Measurements from ENCODE around the gene NSUN2.

Gene NSUN2

GRCh38 chr5:6586647-6587042 is 46.2 kb downstream of the NSUN2 start:
- no peak overlapping the region for H3K27ac ChIP-seq (ENCODE audit: low read depth in 2 of 2, low read length in 2 of 2)
- H3K4me1 ChIP-seq (ENCODE audit: control insufficient read depth in 2 of 2, insufficient read depth in 2 of 2, low read length in 2 of 2), result peaks cover 0 to 2% of the 10 kb centered on the region in 2 donors
- H3K4me3 ChIP-seq (ENCODE audit: low read length in 2 of 2), result no peak overlapping the region
- H3K27me3 ChIP-seq (ENCODE audit: control insufficient read depth in 2 of 2, insufficient read depth in 2 of 2, low read length in 2 of 2), result peaks cover 20 to 28% of the 10 kb centered on the region in 2 donors
- no peak overlapping the region for H3K9ac ChIP-seq (ENCODE audit: low read depth in 1 of 2, low read length in 2 of 2)
- no peaks in the 10 kb centered on the region for H3K9me3 ChIP-seq (ENCODE audit: control insufficient read depth in 2 of 2, low read length in 2 of 2)
- H3K36me3 ChIP-seq (ENCODE audit: control insufficient read depth in 2 of 2, insufficient read depth in 2 of 2, low read length in 2 of 2), result no peaks in the 10 kb centered on the region

- Histone ChIP-seq H3K9ac (ENCODE audit: low read depth in 1 of 2, low read length in 2 of 2) (no peak overlapping the region), H3K27ac (ENCODE audit: low read depth in 2 of 2, low read length in 2 of 2) (no peak overlapping the region), H3K36me3 (ENCODE audit: control insufficient read depth in 2 of 2, insufficient read depth in 2 of 2, low read length in 2 of 2) (no peaks in the 10 kb centered on the region), H3K27me3 (ENCODE audit: control insufficient read depth in 2 of 2, insufficient read depth in 2 of 2, low read length in 2 of 2) (peaks cover 21 to 34% of the 10 kb centered on the region in 2 donors), H3K4me3 (ENCODE audit: low read length in 2 of 2) (no peak overlapping the region), H3K4me1 (ENCODE audit: control insufficient read depth in 2 of 2, insufficient read depth in 2 of 2, low read length in 2 of 2) (peaks cover 0 to 2% of the 10 kb centered on the region in 2 donors), H3K9me3 (ENCODE audit: control insufficient read depth in 2 of 2, low read length in 2 of 2) (no peaks in the 10 kb centered on the region)
Observed at GRCh38 chr5:6585939-6586646, 46.8 kb downstream of the NSUN2 start.

- H3K27ac ChIP-seq (ENCODE audit: low read depth in 2 of 2, low read length in 2 of 2), result no peak overlapping the region
- no peak overlapping the region for H3K4me3 ChIP-seq (ENCODE audit: low read length in 2 of 2)
- H3K36me3 ChIP-seq (ENCODE audit: control insufficient read depth in 2 of 2, insufficient read depth in 2 of 2, low read length in 2 of 2), result no peaks in the 10 kb centered on the region
- H3K27me3 ChIP-seq (ENCODE audit: control insufficient read depth in 2 of 2, insufficient read depth in 2 of 2, low read length in 2 of 2), result peaks cover 22 to 37% of the 10 kb centered on the region in 2 donors
- no peak overlapping the region for H3K9ac ChIP-seq (ENCODE audit: low read depth in 1 of 2, low read length in 2 of 2)
- no peaks in the 10 kb centered on the region for H3K9me3 ChIP-seq (ENCODE audit: control insufficient read depth in 2 of 2, low read length in 2 of 2)
- peaks cover 0 to 2% of the 10 kb centered on the region in 2 donors for H3K4me1 ChIP-seq (ENCODE audit: control insufficient read depth in 2 of 2, insufficient read depth in 2 of 2, low read length in 2 of 2)
Observed at GRCh38 chr5:6585168-6585567, 47.7 kb downstream of the NSUN2 start.

GRCh38 chr5:6584727-6585126 is 48.1 kb downstream of the NSUN2 start:
- Histone ChIP-seq H3K27me3 (ENCODE audit: control insufficient read depth in 2 of 2, insufficient read depth in 2 of 2, low read length in 2 of 2) (peaks cover 22 to 37% of the 10 kb centered on the region in 2 donors), H3K9me3 (ENCODE audit: control insufficient read depth in 2 of 2, low read length in 2 of 2) (no peaks in the 10 kb centered on the region), H3K27ac (ENCODE audit: low read depth in 2 of 2, low read length in 2 of 2) (no peak overlapping the region), H3K9ac (ENCODE audit: low read depth in 1 of 2, low read length in 2 of 2) (no peak overlapping the region), H3K36me3 (ENCODE audit: control insufficient read depth in 2 of 2, insufficient read depth in 2 of 2, low read length in 2 of 2) (no peaks in the 10 kb centered on the region), H3K4me1 (ENCODE audit: control insufficient read depth in 2 of 2, insufficient read depth in 2 of 2, low read length in 2 of 2) (peaks cover 0 to 2% of the 10 kb centered on the region in 2 donors), H3K4me3 (ENCODE audit: low read length in 2 of 2) (no peak overlapping the region)

GRCh38 chr5:6584101-6584645 is 48.7 kb downstream of the NSUN2 start:
- H3K4me1 ChIP-seq (ENCODE audit: control insufficient read depth in 2 of 2, insufficient read depth in 2 of 2, low read length in 2 of 2), result peaks cover 0 to 2% of the 10 kb centered on the region in 2 donors
- H3K9ac ChIP-seq (ENCODE audit: low read depth in 1 of 2, low read length in 2 of 2), result no peak overlapping the region
- no peak overlapping the region for H3K27ac ChIP-seq (ENCODE audit: low read depth in 2 of 2, low read length in 2 of 2)
- H3K4me3 ChIP-seq (ENCODE audit: low read length in 2 of 2), result no peak overlapping the region
- H3K27me3 ChIP-seq (ENCODE audit: control insufficient read depth in 2 of 2, insufficient read depth in 2 of 2, low read length in 2 of 2), result peaks cover 24 to 37% of the 10 kb centered on the region in 2 donors
- no peaks in the 10 kb centered on the region for H3K9me3 ChIP-seq (ENCODE audit: control insufficient read depth in 2 of 2, low read length in 2 of 2)
- no peaks in the 10 kb centered on the region for H3K36me3 ChIP-seq (ENCODE audit: control insufficient read depth in 2 of 2, insufficient read depth in 2 of 2, low read length in 2 of 2)

GRCh38 chr5:6583049-6583880 is 49.6 kb downstream of the NSUN2 start:
- Histone ChIP-seq H3K4me1 (ENCODE audit: control insufficient read depth in 2 of 2, insufficient read depth in 2 of 2, low read length in 2 of 2) (peaks cover 0 to 2% of the 10 kb centered on the region in 2 donors), H3K27me3 (ENCODE audit: control insufficient read depth in 2 of 2, insufficient read depth in 2 of 2, low read length in 2 of 2) (peaks cover 24 to 37% of the 10 kb centered on the region in 2 donors), H3K4me3 (ENCODE audit: low read length in 2 of 2) (peak overlapping the region in 1 of 2 donors; percentile 16), H3K27ac (ENCODE audit: low read depth in 2 of 2, low read length in 2 of 2) (no peak overlapping the region), H3K9ac (ENCODE audit: low read depth in 1 of 2, low read length in 2 of 2) (no peak overlapping the region), H3K9me3 (ENCODE audit: control insufficient read depth in 2 of 2, low read length in 2 of 2) (no peaks in the 10 kb centered on the region), H3K36me3 (ENCODE audit: control insufficient read depth in 2 of 2, insufficient read depth in 2 of 2, low read length in 2 of 2) (no peaks in the 10 kb centered on the region)

- H3K4me1 ChIP-seq (ENCODE audit: control insufficient read depth in 2 of 2, insufficient read depth in 2 of 2, low read length in 2 of 2), result peaks cover 0 to 2% of the 10 kb centered on the region in 2 donors
- H3K9ac ChIP-seq (ENCODE audit: low read depth in 1 of 2, low read length in 2 of 2), result no peak overlapping the region
- H3K9me3 ChIP-seq (ENCODE audit: control insufficient read depth in 2 of 2, low read length in 2 of 2), result no peaks in the 10 kb centered on the region
- peaks cover 24 to 37% of the 10 kb centered on the region in 2 donors for H3K27me3 ChIP-seq (ENCODE audit: control insufficient read depth in 2 of 2, insufficient read depth in 2 of 2, low read length in 2 of 2)
- H3K27ac ChIP-seq (ENCODE audit: low read depth in 2 of 2, low read length in 2 of 2), result no peak overlapping the region
- peak overlapping the region; percentile 9 to 17 for H3K4me3 ChIP-seq (ENCODE audit: low read length in 2 of 2)
- no peaks in the 10 kb centered on the region for H3K36me3 ChIP-seq (ENCODE audit: control insufficient read depth in 2 of 2, insufficient read depth in 2 of 2, low read length in 2 of 2)
Observed at GRCh38 chr5:6582507-6583048, 50.3 kb downstream of the NSUN2 start.

GRCh38 chr5:6581559-6582426 is 51.1 kb downstream of the NSUN2 start:
- Histone ChIP-seq H3K9ac (ENCODE audit: low read depth in 1 of 2, low read length in 2 of 2) (no peak overlapping the region), H3K4me1 (ENCODE audit: control insufficient read depth in 2 of 2, insufficient read depth in 2 of 2, low read length in 2 of 2) (peaks cover 0 to 2% of the 10 kb centered on the region in 2 donors), H3K9me3 (ENCODE audit: control insufficient read depth in 2 of 2, low read length in 2 of 2) (no peaks in the 10 kb centered on the region), H3K36me3 (ENCODE audit: control insufficient read depth in 2 of 2, insufficient read depth in 2 of 2, low read length in 2 of 2) (no peaks in the 10 kb centered on the region), H3K27me3 (ENCODE audit: control insufficient read depth in 2 of 2, insufficient read depth in 2 of 2, low read length in 2 of 2) (peaks cover 21 to 37% of the 10 kb centered on the region in 2 donors), H3K27ac (ENCODE audit: low read depth in 2 of 2, low read length in 2 of 2) (no peak overlapping the region), H3K4me3 (ENCODE audit: low read length in 2 of 2) (no peak overlapping the region)

GRCh38 chr5:6581090-6581489 is 51.8 kb downstream of the NSUN2 start:
- Histone ChIP-seq H3K27me3 (ENCODE audit: control insufficient read depth in 2 of 2, insufficient read depth in 2 of 2, low read length in 2 of 2) (peaks cover 21 to 37% of the 10 kb centered on the region in 2 donors), H3K4me1 (ENCODE audit: control insufficient read depth in 2 of 2, insufficient read depth in 2 of 2, low read length in 2 of 2) (peaks cover 0 to 2% of the 10 kb centered on the region in 2 donors), H3K9ac (ENCODE audit: low read depth in 1 of 2, low read length in 2 of 2) (no peak overlapping the region), H3K4me3 (ENCODE audit: low read length in 2 of 2) (no peak overlapping the region), H3K9me3 (ENCODE audit: control insufficient read depth in 2 of 2, low read length in 2 of 2) (no peaks in the 10 kb centered on the region), H3K27ac (ENCODE audit: low read depth in 2 of 2, low read length in 2 of 2) (no peak overlapping the region), H3K36me3 (ENCODE audit: control insufficient read depth in 2 of 2, insufficient read depth in 2 of 2, low read length in 2 of 2) (no peaks in the 10 kb centered on the region)

Data from mucosa of rectum (tissue), 2 donors.